H54 (cell line): Measurements from ENCODE around the gene DOCK8.

Experiments used
- DNase-seq: peaks from one replicate; pipeline ENCODE4 v3.0.0; 2011; ENCODE audit warnings: low spot score, mixed read lengths; ENCODE audit not compliant: insufficient read length
- FAIRE-seq: peaks from 3 replicates; lab custom pipeline; 2011; peaks lifted over from hg19 to GRCh38; lab: Jason Lieb, UNC
- POLR2A ChIP-seq: IDR thresholded peaks from 2 replicates; pipeline ENCODE4 v1.6.1; 2011; ENCODE audit warnings: low read depth, mild to moderate bottlenecking, low read length

The DOCK8 gene

GRCh38 chr9:437574-438001 is 222.9 kb downstream of the DOCK8 start:
- no peak for DNase-seq
- no peak for FAIRE-seq
- no peak for TF ChIP-seq POLR2A

- no peak for TF ChIP-seq POLR2A
- DNase-seq (no peak), FAIRE-seq (no peak)
These were observed 223.4 kb downstream of the DOCK8 start for GRCh38 chr9:438066-438465.

- DNase-seq (no peak), FAIRE-seq (no peak)
- TF ChIP-seq POLR2A, result no peak
These were observed 224.5 kb downstream of the DOCK8 start for GRCh38 chr9:438961-439768.

- FAIRE-seq (no peak), DNase-seq (no peak)
- TF ChIP-seq POLR2A, result no peak
These were observed 226.5 kb downstream of the DOCK8 start for GRCh38 chr9:441126-441525.

GRCh38 chr9:444528-444927 is 229.9 kb downstream of the DOCK8 start:
- FAIRE-seq (no peak), DNase-seq (no peak)
- TF ChIP-seq POLR2A, result no peak

- no peak for TF ChIP-seq POLR2A
- FAIRE-seq (no peak), DNase-seq (no peak)
These were observed 230.4 kb downstream of the DOCK8 start for GRCh38 chr9:445033-445432.

- DNase-seq (no peak), FAIRE-seq (no peak)
- no peak for TF ChIP-seq POLR2A
These were observed 231.5 kb downstream of the DOCK8 start for GRCh38 chr9:446074-446699.

GRCh38 chr9:447230-448025 is 232.8 kb downstream of the DOCK8 start:
- FAIRE-seq, result peak; percentile 98
- peak; percentile 52 for DNase-seq
- no peak for TF ChIP-seq POLR2A

GRCh38 chr9:450057-450456 is 235.4 kb downstream of the DOCK8 start:
- TF ChIP-seq POLR2A, result no peak
- DNase-seq, result no peak
- no peak for FAIRE-seq

GRCh38 chr9:450561-450960 is 235.9 kb downstream of the DOCK8 start:
- no peak for TF ChIP-seq POLR2A
- no peak for DNase-seq
- no peak for FAIRE-seq

- FAIRE-seq (no peak), DNase-seq (no peak)
- no peak for TF ChIP-seq POLR2A
These were observed 239.2 kb downstream of the DOCK8 start for GRCh38 chr9:453832-454231.

- no peak for DNase-seq
- no peak for TF ChIP-seq POLR2A
- no peak for FAIRE-seq
These were observed 241.7 kb downstream of the DOCK8 start for GRCh38 chr9:456365-456764.

- no peak for TF ChIP-seq POLR2A
- no peak for DNase-seq
- no peak for FAIRE-seq
These were observed 243.9 kb downstream of the DOCK8 start for GRCh38 chr9:458590-458989.
